Nephron progenitor cell (in vitro differentiated cells): Measurements from ENCODE around the gene PRR5.
A peak's percentile ranks its signal among the peaks of the same experiment; 100 is the strongest.
"Not testable (repeated sequence)": the region's sequence is repeated elsewhere in the genome, so short reads cannot be mapped to it uniquely, and the experiment has no call there.

Source experiments
- DNase-seq: peaks from one replicate; pipeline ENCODE4 v3.0.0; 2021
- H3K27ac Mint-ChIP-seq: 2 replicates; pipeline ENCODE4 v1.8.0; 2021; ENCODE audit warnings: mild to moderate bottlenecking, moderate library complexity, mixed read lengths
- H3K27me3 Mint-ChIP-seq: 2 replicates; pipeline ENCODE4 v1.8.0; 2021; ENCODE audit warnings: mild to moderate bottlenecking, low read depth, mixed read lengths; ENCODE audit not compliant: poor library complexity
- H3K36me3 Mint-ChIP-seq: 2 replicates; pipeline ENCODE4 v1.8.0; 2021; ENCODE audit warnings: low read depth, mixed read lengths
- H3K4me1 Mint-ChIP-seq: 2 replicates; pipeline ENCODE4 v1.8.0; 2021; ENCODE audit warnings: mixed read lengths
- H3K4me3 Mint-ChIP-seq: 2 replicates; pipeline ENCODE4 v1.8.0; 2021; ENCODE audit warnings: mild to moderate bottlenecking, moderate library complexity, mixed read lengths
- H3K9me3 Mint-ChIP-seq: 2 replicates; pipeline ENCODE4 v1.8.0; 2021; ENCODE audit warnings: mild to moderate bottlenecking, moderate library complexity, mixed read lengths
- CTCF ChIP-seq: fragments of 200-600 bp; sonication (generic); IDR thresholded peaks from 2 replicates; pipeline ENCODE4 v1.5.0; 2021; ENCODE audit warnings: antibody characterized with exemption

PRR5 gene

GRCh38 chr22:44743804-44744211 lies 41.8 kb downstream of the PRR5 start:
- Mint-ChIP-seq H3K9me3 (no peaks in the 10 kb centered on the region), H3K27ac (no peak overlapping the region), H3K4me1 (peaks cover 17% of the 10 kb centered on the region), H3K4me3 (no peak overlapping the region), H3K27me3 (peaks cover 33% of the 10 kb centered on the region), H3K36me3 (no peaks in the 10 kb centered on the region)
- no peak for DNase-seq
- no peak for TF ChIP-seq CTCF

- Mint-ChIP-seq H3K4me1 (peaks cover 6% of the 10 kb centered on the region), H3K36me3 (no peaks in the 10 kb centered on the region), H3K27me3 (peaks cover 37% of the 10 kb centered on the region), H3K27ac (no peak overlapping the region), H3K4me3 (no peak overlapping the region), H3K9me3 (peaks cover 9% of the 10 kb centered on the region)
- DNase-seq = no peak
- no peak for TF ChIP-seq CTCF
These were observed 44.1 kb downstream of the PRR5 start for GRCh38 chr22:44745853-44746789.

- not testable (repeated sequence) for H3K27ac Mint-ChIP-seq, H3K9me3 Mint-ChIP-seq, H3K4me1 Mint-ChIP-seq, H3K4me3 Mint-ChIP-seq, DNase-seq, H3K36me3 Mint-ChIP-seq
- peaks cover 47% of the 10 kb centered on the region for H3K27me3 Mint-ChIP-seq
These were observed 45.8 kb downstream of the PRR5 start for GRCh38 chr22:44747784-44748127.

GRCh38 chr22:44748524-44748923 lies 46.5 kb downstream of the PRR5 start:
- no peak for TF ChIP-seq CTCF
- Mint-ChIP-seq H3K27me3 (peaks cover 55% of the 10 kb centered on the region), H3K4me1 (peaks cover 14% of the 10 kb centered on the region), H3K4me3 (no peak overlapping the region), H3K36me3 (no peaks in the 10 kb centered on the region), H3K9me3 (peaks cover 9% of the 10 kb centered on the region), H3K27ac (no peak overlapping the region)
- no peak for DNase-seq

GRCh38 chr22:44750481-44750880 lies 48.5 kb downstream of the PRR5 start:
- DNase-seq = no peak
- TF ChIP-seq CTCF = no peak
- Mint-ChIP-seq H3K4me3 (no peak overlapping the region), H3K27ac (no peak overlapping the region), H3K36me3 (no peaks in the 10 kb centered on the region), H3K4me1 (peaks cover 33% of the 10 kb centered on the region), H3K9me3 (peaks cover 13% of the 10 kb centered on the region), H3K27me3 (peaks cover 63% of the 10 kb centered on the region)

GRCh38 chr22:44752285-44753188 lies 50.5 kb downstream of the PRR5 start, which contains the start of gene ARHGAP8:
TSS of gene ARHGAP8 (plus strand) at chr22:44752575. CDS start at chr22:44786528, 33,953 bp downstream.
- peak within 1 kb of the TSS; percentile 82 for H3K4me3 Mint-ChIP-seq
- H3K27me3 Mint-ChIP-seq = peaks cover 55% of the 10 kb centered on the region
- TF ChIP-seq CTCF = no peak
- DNase-seq = peak; percentile 42
- no peaks in the 10 kb centered on the region for H3K36me3 Mint-ChIP-seq
- no peak within 1 kb of the TSS for H3K27ac Mint-ChIP-seq
- H3K9me3 Mint-ChIP-seq = peaks cover 13% of the 10 kb centered on the region
- H3K4me1 Mint-ChIP-seq = peaks cover 35% of the 10 kb centered on the region
